GM19438 (cell line): ENCODE results near the gene PDZD4.

Experiments used
- ATAC-seq: cut with Tn5 transposase; IDR thresholded peaks from one replicate; pipeline ENCODE4 v1.9.1; 2021; ENCODE audit warnings: low read depth; ENCODE audit not compliant: unreplicated experiment

The PDZD4 gene

GRCh38 chrX:153829799-153830639 lies at the start of gene PDZD4:
PDZD4 (minus strand) TSS chrX:153830544; CDS start chrX:153830298, 246 bp downstream.
- ATAC-seq = no peak

GRCh38 chrX:153879741-153880439 lies 49.5 kb upstream of the PDZD4 start:
- ATAC-seq = no peak

GRCh38 chrX:153878969-153879653 lies 48.8 kb upstream of the PDZD4 start:
- no peak for ATAC-seq

GRCh38 chrX:153878345-153878744 lies 48.0 kb upstream of the PDZD4 start:
- ATAC-seq = no peak

GRCh38 chrX:153877571-153878261 lies 47.4 kb upstream of the PDZD4 start:
- no peak for ATAC-seq

GRCh38 chrX:153876112-153876491 lies 45.8 kb upstream of the PDZD4 start:
- ATAC-seq = no peak

GRCh38 chrX:153875391-153876111 lies 45.2 kb upstream of the PDZD4 start:
- no peak for ATAC-seq

GRCh38 chrX:153874366-153875125 lies 44.2 kb upstream of the PDZD4 start:
- no peak for ATAC-seq

GRCh38 chrX:153874085-153874365 lies 43.7 kb upstream of the PDZD4 start:
- ATAC-seq = no peak

GRCh38 chrX:153873282-153874084 lies 43.1 kb upstream of the PDZD4 start:
- no peak for ATAC-seq

- no peak for ATAC-seq
Measured at GRCh38 chrX:153871946-153872878, 41.9 kb upstream of the PDZD4 start.

GRCh38 chrX:153871451-153871850 lies 41.1 kb upstream of the PDZD4 start:
- no peak for ATAC-seq

- no peak for ATAC-seq
Measured at GRCh38 chrX:153870791-153871360, 40.5 kb upstream of the PDZD4 start.

- no peak for ATAC-seq
Measured at GRCh38 chrX:153870288-153870690, 39.9 kb upstream of the PDZD4 start.

GRCh38 chrX:153869473-153870287 lies 39.3 kb upstream of the PDZD4 start:
- ATAC-seq = no peak

- no peak for ATAC-seq
Measured at GRCh38 chrX:153868576-153869472, 38.5 kb upstream of the PDZD4 start.
